Stimulated activated CD4-positive, alpha-beta T cell treated with anti-CD3 and anti-CD28 coated beads, Interleukin-1b, Interleukin-23, amount 100 ng/mL, for 4 hours (primary cell): ENCODE data around the gene GXYLT2.
"Not testable (repeated sequence)": the region's sequence is repeated elsewhere in the genome, so short reads cannot be mapped to it uniquely, and the experiment has no call there.

Experiments used
- DNase-seq, 2 donors: peaks; one replicate each; pipeline ENCODE4 v3.0.0-alpha.2; 2020; ENCODE audit warnings: low read depth in 2 of 2

GXYLT2 gene

GRCh38 chr3:72892081-72892775, 4.4 kb downstream of the GXYLT2 start:
- DNase-seq: no peak

GRCh38 chr3:72892870-72893269, 5.0 kb downstream of the GXYLT2 start:
- DNase-seq: no peak

GRCh38 chr3:72894976-72895552, 7.2 kb downstream of the GXYLT2 start:
- no peak for DNase-seq

GRCh38 chr3:72896996-72897757, 9.3 kb downstream of the GXYLT2 start:
- no peak for DNase-seq

GRCh38 chr3:72897758-72898007, 9.8 kb downstream of the GXYLT2 start:
- DNase-seq: no peak

GRCh38 chr3:72899349-72899765, 11.5 kb downstream of the GXYLT2 start:
- no peak for DNase-seq

- DNase-seq: no peak
These were observed 12.2 kb downstream of the GXYLT2 start for GRCh38 chr3:72900048-72900447.

GRCh38 chr3:72901840-72902239, 14.0 kb downstream of the GXYLT2 start:
- DNase-seq: no peak

- DNase-seq: no peak
These were observed 15.2 kb downstream of the GXYLT2 start for GRCh38 chr3:72903004-72903403.

GRCh38 chr3:72904163-72904562, 16.3 kb downstream of the GXYLT2 start:
- no peak for DNase-seq

GRCh38 chr3:72906154-72906553, 18.3 kb downstream of the GXYLT2 start:
- no peak for DNase-seq

GRCh38 chr3:72907131-72907711, 19.4 kb downstream of the GXYLT2 start:
- no peak for DNase-seq

GRCh38 chr3:72907731-72908620, 20.1 kb downstream of the GXYLT2 start:
- DNase-seq: no peak

- no peak for DNase-seq
These were observed 21.7 kb downstream of the GXYLT2 start for GRCh38 chr3:72909591-72909990.

GRCh38 chr3:72912532-72912931, 24.7 kb downstream of the GXYLT2 start:
- DNase-seq: no peak

- DNase-seq: no peak
These were observed 26.5 kb downstream of the GXYLT2 start for GRCh38 chr3:72914383-72914782.

GRCh38 chr3:72916250-72916649, 28.4 kb downstream of the GXYLT2 start:
- DNase-seq: no peak

GRCh38 chr3:72919520-72919919, 31.7 kb downstream of the GXYLT2 start:
- no peak for DNase-seq

- no peak for DNase-seq
These were observed 36.2 kb downstream of the GXYLT2 start for GRCh38 chr3:72924055-72924454.

- not testable (repeated sequence) for DNase-seq
These were observed 41.2 kb downstream of the GXYLT2 start for GRCh38 chr3:72928781-72929735.

- DNase-seq: no peak
These were observed 42.9 kb downstream of the GXYLT2 start for GRCh38 chr3:72930754-72931153.
